Measurements from ENCODE around the gene CMPK2.
"Not testable (repeated sequence)": the region's sequence is repeated elsewhere in the genome, so short reads cannot be mapped to it uniquely, and the experiment has no call there.

CMPK2 gene

GRCh38 chr2:6865346-6866274 lies at the start of gene CMPK2:
Gene CMPK2, minus strand, starts transcription at chr2:6865907. Its CDS starts 211 bp downstream, at chr2:6865696.
- peak; percentile 35 to 73 for DNase-seq

- no peak for DNase-seq
Measured at GRCh38 chr2:6915399-6915798, 49.7 kb upstream of the CMPK2 start.

GRCh38 chr2:6914828-6915227 lies 49.1 kb upstream of the CMPK2 start:
- no peak for DNase-seq

- no peak for DNase-seq
Measured at GRCh38 chr2:6913415-6914157, 47.9 kb upstream of the CMPK2 start.

- DNase-seq, result no peak
Measured at GRCh38 chr2:6911721-6912120, 46.0 kb upstream of the CMPK2 start.

GRCh38 chr2:6909431-6910385 lies 44.0 kb upstream of the CMPK2 start:
- DNase-seq, result no peak

GRCh38 chr2:6908291-6908690 lies 42.6 kb upstream of the CMPK2 start:
- DNase-seq, result no peak

GRCh38 chr2:6906165-6906741 lies 40.5 kb upstream of the CMPK2 start:
- no peak for DNase-seq

- no peak for DNase-seq
Measured at GRCh38 chr2:6905668-6906067, 40.0 kb upstream of the CMPK2 start.

GRCh38 chr2:6902581-6902980 lies 36.9 kb upstream of the CMPK2 start:
- not testable (repeated sequence) for DNase-seq

GRCh38 chr2:6896930-6897759 lies 31.4 kb upstream of the CMPK2 start:
- peak; percentile 14 to 67 for DNase-seq

GRCh38 chr2:6893876-6894482 lies 28.3 kb upstream of the CMPK2 start:
- DNase-seq, result no peak

GRCh38 chr2:6888724-6889123 lies 23.0 kb upstream of the CMPK2 start:
- DNase-seq, result no peak

GRCh38 chr2:6887751-6888192 lies 22.1 kb upstream of the CMPK2 start:
- DNase-seq, result no peak

- no peak for DNase-seq
Measured at GRCh38 chr2:6885968-6886367, 20.3 kb upstream of the CMPK2 start.

- DNase-seq, result no peak
Measured at GRCh38 chr2:6885551-6885950, 19.8 kb upstream of the CMPK2 start.

GRCh38 chr2:6883448-6884122 lies 17.9 kb upstream of the CMPK2 start:
- no peak for DNase-seq

- DNase-seq, result no peak
Measured at GRCh38 chr2:6881516-6881915, 15.8 kb upstream of the CMPK2 start.

GRCh38 chr2:6881046-6881445 lies 15.3 kb upstream of the CMPK2 start:
- DNase-seq, result no peak

GRCh38 chr2:6880200-6880733 lies 14.6 kb upstream of the CMPK2 start:
- DNase-seq, result no peak

Measured in NCI-H524 (cell line).